Caco-2 (cell line): ENCODE data around the gene GANAB. TPM values are rescaled to one million over a fixed set of nuclear protein-coding genes. Genes with fewer than 3 reads are reported as not detected.

Experiments used
- BruUV-seq: library from RNA; stranded (reverse); fragments of 400-500 nt; replicated peaks from 2 replicates; lab custom pipeline; 2021; lab: Mats Ljungman, UMichigan
- CTCF ChIA-PET: fragments of 300-600 bp; sonication (Branson Sonifier 250); formaldehyde crosslinking; loops from one replicate; lab custom pipeline; 2022; ENCODE audit warnings: antibody characterized with exemption; lab: Charles Lee
- POLR2A ChIA-PET: fragments of 300-600 bp; sonication (Branson Sonifier 250); formaldehyde crosslinking; loops from one replicate; lab custom pipeline; 2022; ENCODE audit warnings: antibody characterized with exemption; lab: Charles Lee
- DNase-seq, 2 experiments: peaks; one replicate each; pipeline versions ENCODE4 v3.0.0 to v3.0.0-alpha.2; 2020 to 2022
- H3K27me3 ChIP-seq: replicated peaks from 2 replicates; pipeline ENCODE4 v1.6.0; 2011; ENCODE audit warnings: low read length; ENCODE audit not compliant: control insufficient read depth, insufficient read depth
- H3K36me3 ChIP-seq: 2 replicates; pipeline ENCODE4 v1.5.1; 2011; ENCODE audit warnings: low read length; ENCODE audit not compliant: control insufficient read depth, insufficient read depth
- H3K4me1 ChIP-seq: fragments of 250-450 bp; sonication (Bioruptor Pico); 2 replicates; pipeline ENCODE4 v1.5.1; 2020; ENCODE audit warnings: mild to moderate bottlenecking
- H3K4me3 ChIP-seq: 2 replicates; pipeline ENCODE4 v1.5.1; 2011; ENCODE audit warnings: low read depth, mild to moderate bottlenecking, control low read depth, low read length
- H3K9me3 ChIP-seq: fragments of 250-450 bp; sonication (Bioruptor Pico); 2 replicates; pipeline ENCODE4 v1.5.1; 2020; ENCODE audit warnings: mild to moderate bottlenecking, moderate library complexity
- H3K27ac Mint-ChIP-seq: one replicate; pipeline ENCODE4 v1.8.0; 2022; ENCODE audit warnings: mixed read lengths; ENCODE audit not compliant: unreplicated experiment
- H3K27me3 Mint-ChIP-seq: one replicate; pipeline ENCODE4 v1.8.0; 2022; ENCODE audit warnings: mixed read lengths; ENCODE audit not compliant: insufficient read depth, unreplicated experiment
- H3K36me3 Mint-ChIP-seq: one replicate; pipeline ENCODE4 v1.8.0; 2022; ENCODE audit warnings: mild to moderate bottlenecking, mixed read lengths; ENCODE audit not compliant: insufficient read depth, unreplicated experiment
- H3K4me1 Mint-ChIP-seq: one replicate; pipeline ENCODE4 v1.8.0; 2022; ENCODE audit warnings: low read depth, mixed read lengths; ENCODE audit not compliant: unreplicated experiment
- H3K4me3 Mint-ChIP-seq: one replicate; pipeline ENCODE4 v1.8.0; 2022; ENCODE audit warnings: mild to moderate bottlenecking, moderate library complexity, mixed read lengths; ENCODE audit not compliant: unreplicated experiment
- H3K9me3 Mint-ChIP-seq: one replicate; pipeline ENCODE4 v1.8.0; 2022; ENCODE audit warnings: mixed read lengths; ENCODE audit not compliant: unreplicated experiment
- CTCF ChIP-seq, 2 experiments: fragments of 200-600 bp in 1 of 2; IDR thresholded peaks; 1 replicate in 1 of 2; 2 replicates in 1 of 2; pipeline versions ENCODE4 v1.5.1 to v1.8.0; 2011 to 2022; ENCODE audit warnings: antibody characterized with exemption in 1 of 2, control low read depth in 1 of 2, inconsistent platforms in 1 of 2, low read depth in 1 of 2, low read length in 1 of 2, mild to moderate bottlenecking in 1 of 2, moderate library complexity in 1 of 2; ENCODE audit not compliant: insufficient read depth in 1 of 2, severe bottlenecking in 1 of 2, unreplicated experiment in 1 of 2
- intact Hi-C: fragments of 100-400 bp; cut with micrococcal nuclease; formaldehyde crosslinking; loops from one replicate; pipeline ENCODE4 v1.10.0; 2022; ENCODE audit not compliant: unreplicated experiment
- total RNA-seq: library from RNA; stranded (reverse); gene quantifications from 2 replicates; pipeline ENCODE4 v1.2.3, GENCODE V29; 2022

Gene GANAB
- total RNA-seq, 1 experiment from 2014 or later: 442 TPM

GRCh38 chr11:62604460-62605120 is 41.8 kb downstream of the GANAB start:
- H3K4me1 Mint-ChIP-seq: peaks cover 51% of the 10 kb centered on the region
- no peak overlapping the region for H3K27ac Mint-ChIP-seq
- Histone ChIP-seq H3K4me3 (no peak overlapping the region), H3K9me3 (no peaks in the 10 kb centered on the region), H3K27me3 (no peaks in the 10 kb centered on the region), H3K4me1 (peaks cover 26% of the 10 kb centered on the region), H3K36me3 (0 out of 2 replicates have a peak, but pooled peaks cover 1% of the 10 kb centered on the region)
- peaks cover 57% of the 10 kb centered on the region for H3K36me3 Mint-ChIP-seq
- ChIA-PET POLR2A (interaction anchor here (0.6 kb wide), 2 partner anchors 68 to 124 kb away, joined by 5 to 6 read pairs; no protein-coding TSS in a partner anchor), CTCF (interaction anchor here (0.8 to 0.9 kb wide), 2 partner anchors 7 to 13 kb away, joined by 3 to 4 read pairs; partner anchors contain the start of gene TUT1)
- DNase-seq: no peak
- H3K27me3 Mint-ChIP-seq: no peaks in the 10 kb centered on the region
- no peak overlapping the region for H3K4me3 Mint-ChIP-seq
- intact Hi-C loops: no loop called here
- H3K9me3 Mint-ChIP-seq: no peaks in the 10 kb centered on the region
- no TSS peak for BruUV-seq
- no peak for TF ChIP-seq CTCF (IDR thresholded peaks at IDR 0.05; ENCODE audit: insufficient read depth in 1 of 2, low read depth in 1 of 2, low read length in 1 of 2, severe bottlenecking in 1 of 2, unreplicated experiment in 1 of 2)

- Histone ChIP-seq H3K36me3 (0 out of 2 replicates have a peak, but pooled peaks cover 1% of the 10 kb centered on the region), H3K9me3 (no peaks in the 10 kb centered on the region), H3K4me3 (no peak overlapping the region), H3K27me3 (no peaks in the 10 kb centered on the region), H3K4me1 (peaks cover 34% of the 10 kb centered on the region)
- H3K27ac Mint-ChIP-seq: peak overlapping the region; percentile 89
- ChIA-PET POLR2A (interaction anchor here (0.6 to 1.6 kb wide), 4 partner anchors 12 to 123 kb away, joined by 5 to 10 read pairs (median 6); partner anchors contain the start of genes C11orf98, CSKMT and TUT1), CTCF (interaction anchor here (0.8 to 0.9 kb wide), 2 partner anchors 8 to 12 kb away, joined by 3 to 4 read pairs; partner anchors contain the start of gene TUT1)
- peak overlapping the region; percentile 88 for H3K4me3 Mint-ChIP-seq
- DNase-seq: no peak
- intact Hi-C loops: loop anchor here (2.0 kb wide), 1 partner anchor 43 kb away; no protein-coding TSS in a partner anchor
- no TSS peak for BruUV-seq
- TF ChIP-seq CTCF (IDR thresholded peaks at IDR 0.05; ENCODE audit: insufficient read depth in 1 of 2, low read depth in 1 of 2, low read length in 1 of 2, severe bottlenecking in 1 of 2, unreplicated experiment in 1 of 2): no peak
- H3K27me3 Mint-ChIP-seq: no peaks in the 10 kb centered on the region
- no peaks in the 10 kb centered on the region for H3K9me3 Mint-ChIP-seq
- peaks cover 64% of the 10 kb centered on the region for H3K36me3 Mint-ChIP-seq
- peaks cover 54% of the 10 kb centered on the region for H3K4me1 Mint-ChIP-seq
Observed at GRCh38 chr11:62603776-62604299, 42.6 kb downstream of the GANAB start.

GRCh38 chr11:62603072-62603408 is 43.4 kb downstream of the GANAB start:
- H3K9me3 ChIP-seq: no peaks in the 10 kb centered on the region
- POLR2A ChIA-PET: interaction anchor here (0.9 to 1.6 kb wide), 3 partner anchors 11 to 62 kb away, joined by 5 to 10 read pairs (median 7); partner anchors contain the start of genes B3GAT3, C11orf98, CSKMT and TUT1

More at GRCh38 chr11:62603072-62603408, 43.4 kb downstream of the GANAB start:
- peak overlapping the region; percentile 73 for H3K4me3 ChIP-seq
- Mint-ChIP-seq H3K4me3 (peak overlapping the region; percentile 88), H3K4me1 (peaks cover 51% of the 10 kb centered on the region), H3K36me3 (peaks cover 72% of the 10 kb centered on the region), H3K27me3 (no peaks in the 10 kb centered on the region), H3K27ac (peak overlapping the region; percentile 89), H3K9me3 (no peaks in the 10 kb centered on the region)
- CTCF ChIA-PET: interaction anchor here (0.5 to 0.8 kb wide), 2 partner anchors 8 to 61 kb away, joined by 3 to 4 read pairs; no protein-coding TSS in a partner anchor
- peak; percentile 67 to 69 for DNase-seq
- no peaks in the 10 kb centered on the region for H3K27me3 ChIP-seq
- no TSS peak for BruUV-seq
- 0 out of 2 replicates have a peak, but pooled peaks cover 1% of the 10 kb centered on the region for H3K36me3 ChIP-seq
- TF ChIP-seq CTCF (IDR thresholded peaks at IDR 0.05; ENCODE audit: insufficient read depth in 1 of 2, low read depth in 1 of 2, low read length in 1 of 2, severe bottlenecking in 1 of 2, unreplicated experiment in 1 of 2): no peak
- H3K4me1 ChIP-seq: peaks cover 35% of the 10 kb centered on the region
- intact Hi-C loops: loop anchor here (2.0 kb wide), 1 partner anchor 42 kb away; no protein-coding TSS in a partner anchor
